ENCODE data around the gene CPEB2. TPM values are rescaled to one million over a fixed set of nuclear protein-coding genes. Genes with fewer than 3 reads are reported as not detected.

Gene CPEB2
- total and polyA plus RNA-seq, 9 of the 15 experiments (the other 6 are each of a cell fraction or from before 2014, with no cell fraction given): 0.39 to 3.0 (median 1.4) TPM

GRCh38 chr4:15001869-15002658 is at the start of gene CPEB2 (continued):
- peak; percentile 45 for TF ChIP-seq PKNOX1 (IDR thresholded peaks at IDR 0.05)
- TF ChIP-seq SMAD4 (CRISPR knock-in tag; conservative IDR thresholded peaks at IDR 0.05): peak; percentile 73
- no peak for TF ChIP-seq XRCC3 (IDR thresholded peaks at IDR 0.05)
- no peak for TF ChIP-seq IRF1 (CRISPR knock-in tag; IDR thresholded peaks at IDR 0.05; ENCODE audit: borderline replicate concordance)
- no peak for TF ChIP-seq ZNF398 (CRISPR knock-in tag; IDR thresholded peaks at IDR 0.05)
- no peak for TF ChIP-seq ARID2 (IDR thresholded peaks at IDR 0.05)
- no peak for TF ChIP-seq WHSC1 (IDR thresholded peaks at IDR 0.05; ENCODE audit: low read length)
- peak; percentile 37 for TF ChIP-seq SAP30 (IDR thresholded peaks at IDR 0.05; ENCODE audit: borderline replicate concordance, insufficient read depth, low read depth, low read length, poor library complexity, severe bottlenecking)
- TF ChIP-seq POLR2G (IDR thresholded peaks at IDR 0.05; ENCODE audit: low read depth, low read length): peak; percentile 85
- no peak for TF ChIP-seq NFIX (CRISPR knock-in tag; IDR thresholded peaks at IDR 0.05; ENCODE audit: low read depth)
- TF ChIP-seq PHB2 (IDR thresholded peaks at IDR 0.05; ENCODE audit: low read depth): no peak
- 0 out of 2 replicates have a peak, but pooled peaks have one; percentile 61 for TF ChIP-seq TGIF2 (CRISPR knock-in tag; IDR thresholded peaks at IDR 0.05)
- no peak for TF ChIP-seq ZNF75A (CRISPR knock-in tag; IDR thresholded peaks at IDR 0.05)
- peak; percentile 66 for TF ChIP-seq HNRNPLL (IDR thresholded peaks at IDR 0.05; ENCODE audit: low read depth, low read length, poor library complexity, severe bottlenecking)
- TF ChIP-seq ATF1 (CRISPR knock-in tag; IDR thresholded peaks at IDR 0.05): peak; percentile 20; the same call in 1 of the 2 replicates
- TF ChIP-seq ATF1 (tag; IDR thresholded peaks at IDR 0.05): peak; percentile 94
- no peak for TF ChIP-seq SIN3B (IDR thresholded peaks at IDR 0.05; ENCODE audit: low read depth)
- no peak for TF ChIP-seq CREBBP (IDR thresholded peaks at IDR 0.05; ENCODE audit: low read depth, low read length)
- no peak for TF ChIP-seq LARP7 (IDR thresholded peaks at IDR 0.05)
- no peak for TF ChIP-seq HEY1 (CRISPR knock-in tag; IDR thresholded peaks at IDR 0.05; ENCODE audit: borderline replicate concordance)
